Eye (tissue), 1 donor: ENCODE data around the gene GRID1.

Experiments
- DNase-seq: peaks from one replicate; pipeline ENCODE4 v3.0.0-alpha.2; 2015

The GRID1 gene

GRCh38 chr10:85557706-85558105 lies 808.9 kb downstream of the GRID1 start:
- no peak for DNase-seq

- no peak for DNase-seq
Observed at GRCh38 chr10:85557077-85557476, 809.5 kb downstream of the GRID1 start.
